Endodermal cell (in vitro differentiated cells): ENCODE measurements around the gene HES5. TPM values are rescaled to one million over a fixed set of nuclear protein-coding genes. Genes with fewer than 3 reads are reported as not detected.

Experiments
- DNase-seq: peaks from one replicate; pipeline ENCODE4 v3.0.0-alpha.2; 2017
- H3K27ac ChIP-seq: 2 replicates; pipeline ENCODE4 v1.5.1; 2013; ENCODE audit warnings: mild to moderate bottlenecking, low read depth, low read length, moderate library complexity
- H3K27me3 ChIP-seq: 2 replicates; pipeline ENCODE4 v1.6.1; 2013; ENCODE audit warnings: mild to moderate bottlenecking, low read length, moderate library complexity; ENCODE audit not compliant: insufficient read depth, control insufficient read depth, poor library complexity, severe bottlenecking
- H3K36me3 ChIP-seq: 2 replicates; pipeline ENCODE4 v1.7.0; 2013; ENCODE audit warnings: mild to moderate bottlenecking, low read length, moderate library complexity; ENCODE audit not compliant: control insufficient read depth, insufficient read depth
- H3K4me1 ChIP-seq: one replicate; pipeline ENCODE4 v1.7.0; 2013; ENCODE audit warnings: low read length; ENCODE audit not compliant: control insufficient read depth, insufficient read depth
- H3K4me3 ChIP-seq: 2 replicates; pipeline ENCODE4 v1.5.1; 2013; ENCODE audit warnings: mild to moderate bottlenecking, low read length, moderate library complexity
- H3K9ac ChIP-seq: 2 replicates; pipeline ENCODE4 v1.6.1; 2013; ENCODE audit warnings: mild to moderate bottlenecking, low read length, moderate library complexity; ENCODE audit not compliant: poor library complexity, severe bottlenecking; ENCODE audit errors: extremely low read depth
- H3K9me3 ChIP-seq: 2 replicates; pipeline ENCODE4 v1.6.1; 2013; ENCODE audit warnings: mild to moderate bottlenecking, low read length, moderate library complexity; ENCODE audit not compliant: control insufficient read depth
- H3K27ac Mint-ChIP-seq: 2 replicates; pipeline ENCODE4 v1.8.0; 2020; ENCODE audit warnings: mixed read lengths
- H3K27me3 Mint-ChIP-seq: 2 replicates; pipeline ENCODE4 v1.8.0; 2021; ENCODE audit warnings: mild to moderate bottlenecking, mixed read lengths; ENCODE audit not compliant: insufficient read depth
- H3K36me3 Mint-ChIP-seq: 2 replicates; pipeline ENCODE4 v1.8.0; 2020; ENCODE audit warnings: low read depth, mixed read lengths
- H3K4me1 Mint-ChIP-seq: 2 replicates; pipeline ENCODE4 v1.8.0; 2020; ENCODE audit warnings: mixed read lengths
- H3K4me3 Mint-ChIP-seq: 2 replicates; pipeline ENCODE4 v1.8.0; 2020; ENCODE audit warnings: mild to moderate bottlenecking, moderate library complexity, mixed read lengths
- H3K9me3 Mint-ChIP-seq: 2 replicates; pipeline ENCODE4 v1.8.0; 2020; ENCODE audit warnings: mild to moderate bottlenecking, mixed read lengths
- whole genome bisulfite sequencing, 2 experiments: methylation state at CpG; one replicate each; pipeline versions ENCODE4 v1.1.5 to v1.1.7; 2013; ENCODE audit warnings: missing lambda C conversion rate in 2 of 2, mixed read lengths in 1 of 2; ENCODE audit not compliant: insufficient coverage in 1 of 2, insufficient read length in 1 of 2; 5-methylcytosine and 5-hydroxymethylcytosine counted together
- total RNA-seq, 2 donors: library from RNA; stranded (reverse); fragmentation: NEBNext Ultra II Directional in 1 of 2; extraction: Animal tissue kit (Norgen Biotek cat#: 25700) in 1 of 2; gene quantifications; 2 replicates in 1 of 2; 3 replicates in 1 of 2; pipeline ENCODE4 v1.2.1, GENCODE V29; 2021
- TF ChIP-seq, protein P1 (sequence below): fragments of 200-600 bp; sonication (generic); conservative IDR thresholded peaks from 2 replicates; pipeline ENCODE4 v1.5.0; 2021; ENCODE audit warnings: antibody characterized with exemption, mild to moderate bottlenecking

Gene HES5
- total RNA-seq, 2 donors from 2014 or later: not detected

DNA sequence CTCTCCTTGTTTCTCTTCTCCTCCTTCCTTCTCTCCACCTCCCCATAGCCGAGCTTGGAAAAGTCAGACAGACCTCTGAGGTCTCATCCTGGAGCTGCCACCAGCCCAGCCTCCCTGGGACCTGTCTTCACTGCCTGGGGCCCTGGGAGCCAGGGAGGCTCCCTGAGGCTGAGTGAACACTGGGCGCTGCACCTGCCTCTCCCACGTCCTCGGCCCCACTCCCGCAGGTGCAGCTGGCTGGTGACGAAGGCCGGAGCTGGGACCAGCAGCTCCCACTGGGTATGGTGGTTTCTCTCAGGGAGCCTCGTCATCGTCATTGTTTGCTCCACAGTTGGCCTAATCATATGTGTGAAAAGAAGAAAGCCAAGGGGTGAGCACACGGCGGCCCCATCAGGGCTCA is 31.4 kb upstream of the HES5 start:
- no peaks in the 10 kb centered on the region for H3K36me3 Mint-ChIP-seq
- no peaks in the 10 kb centered on the region for H3K9me3 Mint-ChIP-seq
- Histone ChIP-seq H3K27ac (no peak overlapping the region), H3K36me3 (no peaks in the 10 kb centered on the region), H3K9me3 (no peaks in the 10 kb centered on the region), H3K27me3 (no peaks in the 10 kb centered on the region), H3K4me3 (no peak overlapping the region), H3K9ac (no peak overlapping the region), H3K4me1 (peaks cover 4% of the 10 kb centered on the region)
- WGBS, 2 experiments: 89 to 91% methylated on average over 7 to 11 of the region's 11 CpGs
- H3K4me1 Mint-ChIP-seq: peaks cover 4% of the 10 kb centered on the region
- TF ChIP-seq, protein P1, sequence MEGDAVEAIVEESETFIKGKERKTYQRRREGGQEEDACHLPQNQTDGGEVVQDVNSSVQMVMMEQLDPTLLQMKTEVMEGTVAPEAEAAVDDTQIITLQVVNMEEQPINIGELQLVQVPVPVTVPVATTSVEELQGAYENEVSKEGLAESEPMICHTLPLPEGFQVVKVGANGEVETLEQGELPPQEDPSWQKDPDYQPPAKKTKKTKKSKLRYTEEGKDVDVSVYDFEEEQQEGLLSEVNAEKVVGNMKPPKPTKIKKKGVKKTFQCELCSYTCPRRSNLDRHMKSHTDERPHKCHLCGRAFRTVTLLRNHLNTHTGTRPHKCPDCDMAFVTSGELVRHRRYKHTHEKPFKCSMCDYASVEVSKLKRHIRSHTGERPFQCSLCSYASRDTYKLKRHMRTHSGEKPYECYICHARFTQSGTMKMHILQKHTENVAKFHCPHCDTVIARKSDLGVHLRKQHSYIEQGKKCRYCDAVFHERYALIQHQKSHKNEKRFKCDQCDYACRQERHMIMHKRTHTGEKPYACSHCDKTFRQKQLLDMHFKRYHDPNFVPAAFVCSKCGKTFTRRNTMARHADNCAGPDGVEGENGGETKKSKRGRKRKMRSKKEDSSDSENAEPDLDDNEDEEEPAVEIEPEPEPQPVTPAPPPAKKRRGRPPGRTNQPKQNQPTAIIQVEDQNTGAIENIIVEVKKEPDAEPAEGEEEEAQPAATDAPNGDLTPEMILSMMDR: no peak
- no peak overlapping the region for H3K4me3 Mint-ChIP-seq
- H3K27me3 Mint-ChIP-seq: no peaks in the 10 kb centered on the region
- DNase-seq: no peak
- no peak overlapping the region for H3K27ac Mint-ChIP-seq

- no peak overlapping the region for H3K27ac ChIP-seq
- Mint-ChIP-seq H3K36me3 (no peaks in the 10 kb centered on the region), H3K4me3 (no peak overlapping the region), H3K9me3 (no peaks in the 10 kb centered on the region), H3K27ac (no peak overlapping the region), H3K4me1 (peaks cover 6% of the 10 kb centered on the region), H3K27me3 (no peaks in the 10 kb centered on the region)
- DNase-seq: no peak
- TF ChIP-seq, protein P1: no peak
- no peaks in the 10 kb centered on the region for H3K36me3 ChIP-seq
- no peaks in the 10 kb centered on the region for H3K27me3 ChIP-seq
- H3K4me3 ChIP-seq: no peak overlapping the region
- no peaks in the 10 kb centered on the region for H3K9me3 ChIP-seq
- H3K9ac ChIP-seq: no peak overlapping the region
- H3K4me1 ChIP-seq: peaks cover 4% of the 10 kb centered on the region
- 89 to 94% methylated on average over 8 to 15 of the region's 15 CpGs for WGBS, 2 experiments
Observed at GRCh38 chr1:2560299-2561073, 30.4 kb upstream of the HES5 start.

- no peaks in the 10 kb centered on the region for H3K36me3 ChIP-seq
- H3K27me3 Mint-ChIP-seq: no peaks in the 10 kb centered on the region
- H3K4me3 Mint-ChIP-seq: no peak overlapping the region
- TF ChIP-seq, protein P1: no peak
- H3K4me1 ChIP-seq: peaks cover 4% of the 10 kb centered on the region
- no peaks in the 10 kb centered on the region for H3K27me3 ChIP-seq
- no peak overlapping the region for H3K9ac ChIP-seq
- H3K9me3 ChIP-seq: no peaks in the 10 kb centered on the region
- no peak overlapping the region for H3K27ac ChIP-seq
- no peak for DNase-seq
- no peak overlapping the region for H3K27ac Mint-ChIP-seq
- WGBS, 2 experiments: 91 to 98% methylated on average over 25 to 35 of the region's 35 CpGs
- no peak overlapping the region for H3K4me3 ChIP-seq
- H3K4me1 Mint-ChIP-seq: peaks cover 6% of the 10 kb centered on the region
- H3K36me3 Mint-ChIP-seq: no peaks in the 10 kb centered on the region
- no peaks in the 10 kb centered on the region for H3K9me3 Mint-ChIP-seq
Observed at GRCh38 chr1:2559509-2560298, 29.6 kb upstream of the HES5 start.
